GM18861 (cell line): ENCODE measurements around the gene FHIT.

ENCODE experiments used
- ATAC-seq: cut with Tn5 transposase; IDR thresholded peaks from one replicate; pipeline ENCODE4 v1.9.1; 2021; ENCODE audit not compliant: unreplicated experiment

Gene FHIT

DNA sequence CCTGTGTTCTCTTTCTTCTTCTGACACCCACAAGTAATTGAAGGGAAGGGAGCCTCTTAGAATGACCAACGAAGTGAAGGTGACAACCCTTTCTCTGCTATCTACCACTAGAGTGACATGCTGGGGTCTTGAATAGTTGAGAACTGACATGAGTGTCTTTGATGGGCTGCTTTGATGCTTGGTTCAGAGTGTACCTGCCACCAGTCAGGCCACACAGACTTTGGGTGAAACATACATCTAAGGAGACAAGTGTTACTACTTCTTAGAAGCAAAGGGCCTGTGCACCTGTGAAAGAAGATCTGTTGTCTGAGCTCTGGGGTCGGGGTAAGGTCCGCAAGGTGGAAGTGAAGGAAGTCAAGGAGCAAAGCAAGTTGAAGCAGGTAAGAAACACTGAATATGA lies 1160.7 kb downstream of the FHIT start:
- no peak for ATAC-seq

DNA sequence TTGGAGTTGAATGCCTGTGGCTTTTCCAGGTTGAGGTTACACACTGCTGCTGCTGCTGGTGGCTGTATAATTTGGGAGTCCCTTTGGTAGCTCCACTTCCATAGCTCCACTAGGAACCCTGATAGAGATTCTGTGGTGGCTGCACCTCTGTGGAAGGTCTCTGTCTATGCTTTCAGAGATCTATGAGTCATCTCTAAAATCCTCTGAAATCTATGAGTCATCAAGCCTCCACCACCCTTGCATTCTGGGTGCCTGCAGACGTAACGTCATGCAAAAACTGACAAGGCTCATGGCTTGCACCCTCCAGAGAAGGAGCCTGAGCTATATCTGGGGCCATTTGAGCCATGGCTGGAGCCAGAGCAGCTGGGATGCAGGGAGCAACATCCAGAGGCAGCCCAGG lies 1164.4 kb downstream of the FHIT start:
- peak; percentile 85 for ATAC-seq

DNA sequence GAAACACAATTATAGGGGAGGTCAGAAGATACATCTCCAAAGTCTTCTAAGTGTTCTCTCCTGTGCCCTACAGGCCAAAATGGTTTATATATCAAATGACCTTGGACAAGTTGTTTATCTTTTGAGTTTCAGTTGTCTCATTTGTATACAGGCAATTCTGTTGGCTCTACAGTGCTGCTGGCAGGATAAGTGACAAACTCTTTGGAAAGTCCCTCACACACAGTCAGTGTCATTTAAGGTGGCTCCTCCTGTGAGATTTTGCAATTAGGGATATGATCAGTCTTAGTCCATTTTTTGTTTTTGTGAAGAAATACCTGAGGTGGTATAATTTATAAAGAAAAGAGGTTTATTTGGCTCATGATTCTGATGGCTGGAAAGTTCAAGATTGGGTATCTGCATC lies 1165.6 kb downstream of the FHIT start:
- no peak for ATAC-seq

DNA sequence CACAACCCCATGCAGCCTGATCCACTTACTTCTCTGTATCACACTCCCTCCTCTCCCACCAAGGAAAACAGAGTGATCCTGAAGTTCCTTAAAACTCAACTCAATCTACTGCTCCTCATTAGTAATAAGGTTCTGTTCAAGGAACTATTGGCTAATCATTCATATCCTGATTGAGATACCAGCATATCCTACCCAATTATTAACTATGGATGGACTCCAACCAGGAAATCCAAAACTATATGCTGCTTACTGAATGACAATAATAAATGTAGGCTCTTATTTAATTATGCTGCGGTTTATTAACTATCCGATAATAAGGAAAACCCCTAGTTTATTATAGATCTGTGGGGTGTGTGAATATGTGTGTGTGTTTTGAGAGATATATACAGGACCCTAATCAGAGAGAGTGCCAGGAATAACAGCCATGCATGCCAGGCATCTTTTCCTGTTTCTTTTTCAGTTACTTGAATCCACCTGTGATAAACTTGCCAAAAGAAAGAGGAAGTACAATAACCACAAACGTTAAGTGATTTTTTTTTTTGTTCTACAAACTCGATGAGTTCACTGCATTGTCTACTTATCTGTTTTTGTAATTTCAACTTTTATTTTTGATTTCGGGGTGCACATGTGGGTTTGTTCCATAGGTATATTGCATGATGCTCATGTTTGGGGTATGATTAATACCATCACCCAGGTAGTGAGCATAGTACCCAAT lies 1169.7 kb downstream of the FHIT start:
- ATAC-seq: no peak

DNA sequence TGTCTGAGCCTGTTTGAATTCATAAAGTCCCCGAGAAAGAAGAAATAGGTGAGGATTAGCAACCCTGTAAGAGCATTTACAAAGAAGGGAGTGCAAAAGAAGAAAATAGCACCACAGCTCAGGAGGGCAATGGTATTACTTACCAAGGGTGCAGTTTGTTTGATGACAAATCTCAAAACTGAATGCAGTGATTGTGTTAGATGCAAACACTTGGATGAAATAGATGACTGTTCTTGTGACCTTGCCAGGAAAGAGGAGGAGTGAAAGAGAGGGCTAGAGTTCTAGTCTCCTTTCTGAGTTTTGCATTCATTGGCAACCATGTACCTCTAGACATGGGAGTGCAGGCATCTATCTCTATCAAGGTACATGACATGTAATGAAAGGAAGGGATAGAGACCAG lies 1170.6 kb downstream of the FHIT start:
- no peak for ATAC-seq

DNA sequence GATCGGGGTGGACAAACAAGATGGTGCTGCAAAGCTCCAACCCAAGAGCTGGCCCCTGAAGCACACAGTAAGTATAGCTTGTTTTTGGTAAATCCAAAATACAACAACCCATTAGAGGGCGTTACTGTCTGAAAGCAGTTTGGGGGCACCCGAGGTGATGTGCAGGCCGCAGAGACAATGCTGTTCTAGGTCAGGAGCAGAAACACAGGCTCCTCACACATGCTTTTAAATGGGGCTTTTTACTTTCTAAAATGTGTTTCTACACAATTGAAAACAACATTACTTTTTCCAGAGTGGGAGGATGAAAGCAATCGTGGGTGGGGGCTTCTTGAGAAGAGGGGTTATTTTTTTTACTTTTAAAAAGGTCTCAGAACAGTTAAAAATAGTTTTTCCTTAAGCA lies 1172.2 kb downstream of the FHIT start:
- ATAC-seq: no peak

DNA sequence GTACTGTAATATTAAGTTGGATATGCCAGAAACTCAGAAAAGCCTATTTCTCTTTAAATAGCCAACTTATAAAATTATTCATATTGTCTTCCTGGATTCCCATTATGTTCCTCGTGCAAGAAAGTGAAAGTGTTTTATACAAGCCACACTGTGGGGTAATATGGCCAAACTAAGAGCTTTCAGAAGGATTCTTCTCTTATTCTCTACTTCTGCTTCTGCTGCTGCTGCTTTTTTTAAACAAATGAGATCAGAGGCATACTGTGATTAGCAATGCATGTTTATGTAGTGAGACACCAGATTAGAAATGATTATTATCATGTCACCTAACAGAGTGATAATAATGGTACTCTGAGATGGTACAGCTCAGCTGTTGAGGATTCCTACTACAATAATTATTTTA lies 1174.9 kb downstream of the FHIT start:
- ATAC-seq: no peak

DNA sequence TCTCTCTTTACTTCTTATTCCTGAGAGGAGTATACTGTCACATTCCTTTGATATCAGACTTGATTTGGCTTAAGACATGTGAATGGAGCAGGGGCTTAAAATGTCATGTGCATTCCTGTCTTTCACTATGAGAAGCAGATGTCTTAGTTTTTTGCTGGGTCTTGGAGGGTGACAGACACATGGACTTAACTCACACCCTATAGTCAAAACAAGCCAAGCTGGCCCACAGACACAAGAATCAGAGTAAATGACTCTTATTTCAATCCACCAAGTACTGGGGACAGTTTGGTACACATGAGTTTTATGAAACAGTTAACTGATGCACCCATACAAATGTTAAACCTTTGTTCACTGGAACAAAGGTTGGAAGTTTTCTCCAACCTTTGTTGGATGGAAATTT lies 1177.3 kb downstream of the FHIT start:
- ATAC-seq: no peak

DNA sequence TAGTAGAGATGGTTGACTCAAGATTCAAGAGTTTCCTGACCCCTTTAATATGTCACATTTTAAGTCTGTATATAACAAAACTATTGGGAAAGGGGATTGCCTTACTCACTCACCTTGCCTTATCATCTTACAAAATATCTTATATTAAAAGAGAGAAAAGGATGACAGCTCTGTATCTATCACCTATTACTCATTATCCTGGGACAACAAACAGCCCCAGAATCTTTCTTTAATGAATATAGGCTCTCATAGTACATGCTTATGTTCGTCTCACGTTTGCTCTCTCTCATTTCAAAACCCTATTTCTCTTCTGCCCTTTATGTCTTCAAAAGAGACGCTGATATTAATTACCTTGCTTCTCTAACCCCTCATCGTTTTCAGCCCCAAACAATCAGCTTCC lies 1178.0 kb downstream of the FHIT start:
- ATAC-seq: no peak

DNA sequence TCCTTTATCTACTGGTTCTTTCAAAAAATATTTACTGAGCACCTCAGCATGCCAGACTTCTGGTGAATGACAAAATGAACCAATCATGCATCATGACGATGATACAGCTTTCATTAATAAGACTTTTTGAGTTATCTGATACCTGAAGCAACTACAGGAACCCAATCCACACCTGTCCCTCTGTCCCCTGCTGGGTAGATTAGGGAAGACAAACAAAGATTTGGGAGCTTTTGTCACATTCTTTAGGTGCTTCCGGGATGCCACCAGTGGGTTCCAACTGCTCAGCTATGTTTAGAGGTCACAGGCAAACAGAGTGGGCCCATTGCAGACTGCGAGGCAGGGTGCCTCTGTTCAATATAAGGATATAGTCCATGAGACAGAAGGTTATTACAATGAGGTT lies 1180.9 kb downstream of the FHIT start:
- ATAC-seq: no peak

DNA sequence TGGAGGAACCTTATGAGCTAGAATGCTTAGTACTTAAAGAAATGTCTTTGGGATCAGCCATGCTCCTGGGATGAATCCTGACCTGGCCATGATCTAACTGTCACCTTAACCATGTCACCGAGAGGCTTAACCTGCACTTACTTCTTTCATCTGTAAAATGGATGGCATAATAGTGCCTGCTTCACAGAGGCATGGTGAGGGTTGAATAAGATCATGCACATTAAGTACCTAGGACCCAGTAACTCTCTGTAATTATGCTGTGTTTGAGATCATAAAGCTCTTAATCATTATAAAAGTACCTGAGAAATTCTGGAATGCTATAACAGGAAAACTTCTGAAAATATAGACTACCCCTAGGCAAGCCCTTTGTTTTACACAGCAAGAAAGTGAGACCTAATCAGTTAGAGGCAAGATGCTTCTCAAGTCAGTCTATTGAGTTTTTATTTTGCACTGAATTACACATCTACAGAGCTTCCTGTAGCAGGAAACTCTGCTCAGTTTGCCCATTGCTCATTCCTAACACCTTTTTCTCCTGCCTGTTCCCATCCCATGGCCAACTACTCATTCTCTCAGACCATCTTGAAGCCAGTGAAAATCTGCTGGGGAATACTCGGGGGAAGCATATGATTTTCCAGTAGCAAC lies 1185.9 kb downstream of the FHIT start:
- no peak for ATAC-seq

DNA sequence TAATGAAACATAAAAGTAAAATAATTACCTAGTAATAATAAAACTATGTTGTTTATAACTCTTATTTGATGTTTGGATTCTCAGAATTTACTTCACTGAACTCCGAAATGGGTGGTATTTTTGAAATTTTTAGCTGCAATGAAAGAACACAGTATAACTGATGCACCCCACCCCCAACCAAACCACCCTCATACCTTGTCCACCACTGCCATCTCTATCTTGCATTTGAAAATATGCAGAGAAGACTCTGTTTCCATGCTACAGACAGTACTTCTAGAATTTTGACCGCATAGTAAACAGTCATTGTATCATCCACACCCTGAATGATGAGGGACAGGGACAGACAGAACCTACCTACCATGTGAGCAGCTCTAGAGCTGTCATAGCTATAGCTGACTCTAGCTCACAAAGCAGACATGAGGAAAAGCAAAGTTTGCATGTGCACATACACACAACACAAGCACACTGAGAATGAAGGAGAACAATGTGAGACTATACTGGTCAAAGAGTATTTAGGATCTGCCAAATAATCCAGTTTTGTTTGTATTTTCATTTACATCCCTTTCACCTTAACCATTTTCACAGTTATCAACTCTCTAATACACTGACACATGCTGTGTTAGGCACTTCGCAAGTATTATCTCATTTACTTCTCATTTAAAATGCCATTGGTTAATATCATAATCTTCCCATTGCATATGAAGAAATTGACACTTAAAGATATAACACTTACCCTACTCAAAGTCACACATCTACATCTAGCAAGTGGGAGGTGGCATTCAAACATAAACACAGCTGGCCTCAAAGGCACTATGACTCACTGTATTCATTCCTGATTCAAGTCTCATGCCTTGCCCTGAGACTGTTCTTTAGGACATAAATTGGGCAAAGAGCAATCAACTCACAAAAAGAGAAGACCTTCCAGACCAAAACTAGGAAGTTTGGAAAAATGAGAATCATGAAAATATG lies 1186.8 kb downstream of the FHIT start:
- no peak for ATAC-seq

DNA sequence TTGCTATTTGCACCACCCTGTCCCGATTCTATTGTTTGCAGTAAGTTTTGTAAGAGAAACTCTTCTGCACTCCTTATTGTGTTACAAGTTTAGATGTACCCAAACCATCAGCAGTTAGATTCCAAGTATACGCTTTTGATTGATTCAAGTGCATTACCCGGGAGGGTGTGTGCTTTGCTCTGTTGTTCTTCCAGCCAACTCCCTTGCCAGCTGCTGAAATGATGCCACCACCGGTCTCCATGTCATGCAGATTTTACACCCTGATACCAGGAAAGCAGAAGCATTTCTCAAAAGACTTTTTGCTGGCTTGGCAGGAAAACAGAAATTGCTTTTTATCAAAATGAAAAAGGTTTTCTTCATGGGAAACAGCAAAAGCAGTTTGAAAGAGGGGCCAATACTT lies 1194.8 kb downstream of the FHIT start:
- no peak for ATAC-seq

DNA sequence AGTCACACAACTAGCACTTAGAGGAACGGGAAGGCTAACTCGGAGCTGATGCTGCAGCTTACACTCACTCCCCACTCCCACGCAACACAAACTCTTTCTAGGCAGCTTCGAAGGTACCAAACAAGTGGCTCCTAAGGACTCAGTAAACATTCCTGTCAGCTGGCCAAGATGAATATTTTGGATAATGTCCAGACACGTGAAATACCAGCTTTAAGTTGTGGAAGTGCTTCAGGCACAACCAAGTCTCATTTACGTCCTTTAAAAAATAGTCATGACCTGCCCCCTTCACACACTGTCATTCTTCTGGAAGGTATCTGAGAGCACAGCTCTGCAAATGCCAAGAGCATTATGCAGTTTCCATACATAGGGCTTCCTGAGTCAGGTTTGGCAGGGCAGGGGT lies 1195.5 kb downstream of the FHIT start:
- no peak for ATAC-seq

DNA sequence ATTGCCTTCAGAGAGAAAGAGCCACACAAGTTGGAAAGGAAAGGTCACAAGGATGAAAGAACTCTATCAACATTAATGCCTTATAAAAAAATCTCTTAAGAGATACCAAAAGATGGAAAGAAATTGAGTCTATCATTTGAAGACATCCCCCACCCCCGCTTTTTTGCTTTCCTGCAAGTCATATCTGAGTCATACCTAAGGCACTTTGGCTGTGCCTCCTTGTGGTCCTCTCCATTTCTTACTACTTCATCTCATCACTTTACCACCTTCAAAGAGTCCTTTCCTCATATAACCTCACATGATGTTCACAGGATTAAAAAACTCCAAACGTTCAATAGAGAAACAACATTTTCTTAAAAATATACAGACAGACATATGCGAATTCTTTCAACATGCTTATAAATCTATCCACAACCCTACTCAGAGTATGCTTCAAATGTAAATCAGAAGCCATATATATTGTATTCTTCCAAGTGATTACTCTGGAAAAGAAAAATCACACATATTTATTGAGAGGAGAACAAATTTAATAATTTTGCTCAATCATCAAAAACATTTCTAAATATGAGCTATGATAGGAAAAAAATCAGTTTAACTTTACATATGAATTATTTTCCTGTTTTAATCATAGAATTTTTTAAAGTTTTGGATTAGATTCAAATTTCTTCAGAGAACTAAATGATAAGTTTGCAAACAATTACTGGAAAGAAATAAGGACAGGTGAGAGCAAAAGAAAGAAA lies 1197.6 kb downstream of the FHIT start:
- no peak for ATAC-seq

DNA sequence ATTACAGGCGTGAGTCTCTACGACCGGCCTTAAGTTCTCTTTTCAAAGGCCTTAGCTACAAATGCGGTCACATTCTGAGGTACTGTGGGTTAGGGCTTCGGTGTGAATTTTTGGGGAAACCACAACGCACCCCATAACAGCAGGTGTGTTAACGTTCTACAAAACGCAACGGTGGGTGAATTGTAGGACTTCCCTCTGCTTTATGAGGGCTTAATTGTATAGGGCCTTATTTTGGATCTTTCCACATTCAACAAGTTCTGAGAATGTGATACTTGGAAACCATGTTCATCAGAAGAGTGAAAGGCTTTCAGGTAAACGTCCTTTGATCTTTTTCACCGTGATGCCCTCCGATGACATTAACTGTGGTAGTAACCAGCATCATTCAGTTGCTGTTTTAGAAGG lies 1202.8 kb downstream of the FHIT start:
- ATAC-seq: no peak

DNA sequence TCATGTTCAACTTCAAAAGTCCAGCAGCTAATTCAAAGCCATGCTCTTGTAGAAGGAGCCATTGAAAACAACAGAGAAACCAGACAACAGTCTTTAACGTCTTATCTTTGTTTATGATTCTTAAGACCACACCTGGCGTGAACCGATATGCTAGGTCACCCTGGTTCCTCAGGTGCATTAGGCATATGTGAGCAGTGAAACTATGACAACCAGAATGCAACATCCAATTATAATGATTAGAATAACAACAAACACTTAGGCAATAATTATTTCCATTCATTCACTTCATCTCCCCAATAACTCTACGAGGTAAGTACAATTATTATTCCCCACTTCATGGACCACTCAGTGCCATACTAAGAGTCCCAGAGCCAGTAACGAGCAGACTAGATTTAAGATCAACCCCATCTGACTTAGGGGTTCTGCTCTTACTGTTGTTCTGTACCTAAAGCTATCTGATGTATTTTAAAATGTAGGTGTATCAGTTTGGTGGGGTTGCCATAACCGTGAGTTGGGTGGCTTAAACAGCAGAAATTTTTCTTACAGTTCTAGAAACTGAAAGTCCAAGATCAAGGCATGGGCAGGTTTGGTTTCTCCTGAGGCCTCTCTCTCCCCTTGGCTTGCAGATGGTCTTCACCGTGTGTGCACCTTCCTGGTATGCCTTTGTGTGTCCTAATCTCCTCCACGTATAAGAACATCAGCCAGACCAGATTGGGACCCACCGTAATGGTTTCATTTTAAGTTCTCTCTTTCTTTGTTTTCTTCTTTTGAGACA lies 1203.6 kb downstream of the FHIT start:
- ATAC-seq: no peak

DNA sequence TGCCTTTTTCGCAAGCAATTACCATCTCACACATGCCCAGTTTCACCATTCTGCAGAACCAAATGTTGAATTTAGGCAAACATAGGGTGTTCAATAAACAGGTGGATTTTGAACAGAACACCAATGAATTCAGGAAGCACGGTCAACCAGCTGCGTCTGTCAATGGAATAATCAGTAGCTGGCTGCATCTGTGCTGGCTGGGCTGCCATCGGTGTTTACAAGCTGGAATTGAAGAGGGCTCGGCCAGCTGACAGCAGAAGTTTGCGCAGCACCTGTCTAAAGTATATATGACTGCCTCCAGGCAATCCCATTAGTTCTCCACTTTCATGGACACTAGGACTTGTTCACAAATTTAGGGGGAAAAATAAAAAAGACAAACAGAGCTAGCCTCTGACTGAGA lies 1205.0 kb downstream of the FHIT start:
- no peak for ATAC-seq

DNA sequence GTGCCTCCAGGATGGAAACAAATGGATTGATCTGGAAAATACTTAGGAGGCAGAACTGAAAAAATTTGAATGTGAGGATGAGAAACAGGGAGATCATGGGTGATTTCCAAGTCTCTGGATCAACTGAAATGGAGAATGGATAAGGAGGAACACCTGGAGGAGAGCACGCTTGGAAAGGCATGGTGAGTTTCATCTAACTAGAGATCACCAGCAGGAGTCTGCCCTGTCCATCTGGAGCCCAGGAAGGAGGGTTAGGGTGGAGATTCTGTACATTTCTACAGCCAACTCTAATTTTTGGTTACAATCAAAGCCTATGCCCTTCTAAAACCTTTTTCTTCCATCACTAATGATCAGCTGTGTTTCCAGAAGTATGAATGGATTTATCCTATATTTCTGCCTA lies 1205.6 kb downstream of the FHIT start:
- no peak for ATAC-seq

DNA sequence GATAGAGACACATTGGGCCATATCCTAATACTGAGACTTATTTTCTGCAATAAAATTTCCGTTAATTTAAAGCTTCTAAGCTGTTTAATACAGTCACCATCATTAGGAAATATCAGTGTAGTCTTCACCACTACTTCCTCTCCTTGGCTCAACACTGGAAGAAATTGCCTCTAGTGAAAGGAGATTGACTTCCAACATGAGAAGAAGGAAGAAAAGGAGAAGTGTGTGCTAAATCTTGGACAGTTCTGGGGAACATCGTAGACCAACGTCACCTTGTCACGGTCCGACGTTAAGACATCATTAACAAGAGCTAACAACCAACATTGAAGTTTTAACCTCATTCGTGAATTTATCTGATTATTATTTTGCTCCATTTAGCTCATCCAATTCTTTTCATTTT lies 1214.4 kb downstream of the FHIT start:
- ATAC-seq: no peak
